ENCODE results near the gene SAMD4B.

The SAMD4B gene

GRCh38 chr19:39397360-39398296 is 55.4 kb downstream of the SAMD4B start:
- DNase-seq: peak; percentile 77 to 97

GRCh38 chr19:39398297-39398864 is 56.2 kb downstream of the SAMD4B start:
- peak; percentile 81 to 84 for DNase-seq

GRCh38 chr19:39399668-39400050 is 57.4 kb downstream of the SAMD4B start:
- no peak for DNase-seq

DNA sequence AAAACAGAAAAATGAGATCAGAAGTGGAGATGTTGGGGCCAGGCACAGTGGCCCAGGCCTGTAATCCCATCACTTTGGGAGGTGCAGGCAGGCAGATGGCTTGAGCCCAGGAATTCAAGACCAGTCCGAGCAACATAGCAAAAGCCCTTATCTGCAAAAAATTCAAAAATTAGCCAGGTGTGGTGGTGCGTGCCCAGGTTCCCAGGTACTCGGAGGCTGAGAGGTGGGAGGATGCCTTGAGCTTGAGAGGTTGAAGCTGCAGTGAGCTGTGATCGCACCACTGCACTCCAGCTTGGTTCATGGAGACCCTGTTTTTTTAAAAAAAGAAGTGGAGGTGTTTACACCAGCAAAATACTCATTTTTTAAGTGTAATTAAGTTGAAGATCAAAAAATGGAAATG is 57.8 kb downstream of the SAMD4B start:
- no peak for DNase-seq

GRCh38 chr19:39401070-39401548 is 58.9 kb downstream of the SAMD4B start:
- no peak for DNase-seq

DNA sequence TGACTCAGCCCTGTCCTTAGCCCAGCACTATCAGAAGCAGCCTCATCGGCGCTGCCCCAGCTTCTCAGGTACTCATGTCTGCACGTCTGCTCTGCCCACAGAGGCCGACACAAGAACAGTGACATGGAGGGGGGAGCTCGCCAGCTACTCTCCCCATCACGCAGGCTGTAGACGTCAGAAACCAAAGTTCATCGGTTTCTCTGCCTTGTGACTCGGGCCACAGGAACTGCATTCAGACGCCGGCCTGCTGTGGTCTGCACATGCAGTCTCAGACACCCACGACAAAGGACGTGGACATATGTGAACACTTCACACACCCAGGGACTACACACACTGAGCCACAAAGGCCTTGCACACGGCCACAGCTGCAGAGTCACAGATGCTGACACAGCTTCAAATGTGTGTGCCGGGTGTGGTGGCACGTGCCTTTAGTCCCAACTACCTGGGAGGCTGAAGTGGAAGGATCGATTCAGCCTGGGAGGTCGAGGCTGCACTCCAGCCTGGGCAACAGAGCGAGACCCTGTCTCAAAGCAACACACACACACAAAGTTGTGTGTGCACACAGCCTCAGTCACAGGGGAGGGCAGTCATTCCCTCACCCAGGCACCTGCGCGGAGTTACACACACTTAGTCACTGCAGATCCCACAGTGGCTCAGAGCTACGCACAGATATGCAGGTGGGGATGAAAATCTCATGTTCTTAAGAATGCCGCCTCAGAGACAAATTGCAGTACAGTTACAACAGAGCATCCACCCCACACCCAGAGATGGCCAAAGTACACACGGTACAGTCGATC is 59.5 kb downstream of the SAMD4B start:
- DNase-seq: peak; percentile 19 to 60

GRCh38 chr19:39402346-39403300 is 60.4 kb downstream of the SAMD4B start:
- peak; percentile 92 to 93 for DNase-seq

GRCh38 chr19:39403331-39404312 is 61.4 kb downstream of the SAMD4B start:
- DNase-seq: peak; percentile 81 to 88

DNA sequence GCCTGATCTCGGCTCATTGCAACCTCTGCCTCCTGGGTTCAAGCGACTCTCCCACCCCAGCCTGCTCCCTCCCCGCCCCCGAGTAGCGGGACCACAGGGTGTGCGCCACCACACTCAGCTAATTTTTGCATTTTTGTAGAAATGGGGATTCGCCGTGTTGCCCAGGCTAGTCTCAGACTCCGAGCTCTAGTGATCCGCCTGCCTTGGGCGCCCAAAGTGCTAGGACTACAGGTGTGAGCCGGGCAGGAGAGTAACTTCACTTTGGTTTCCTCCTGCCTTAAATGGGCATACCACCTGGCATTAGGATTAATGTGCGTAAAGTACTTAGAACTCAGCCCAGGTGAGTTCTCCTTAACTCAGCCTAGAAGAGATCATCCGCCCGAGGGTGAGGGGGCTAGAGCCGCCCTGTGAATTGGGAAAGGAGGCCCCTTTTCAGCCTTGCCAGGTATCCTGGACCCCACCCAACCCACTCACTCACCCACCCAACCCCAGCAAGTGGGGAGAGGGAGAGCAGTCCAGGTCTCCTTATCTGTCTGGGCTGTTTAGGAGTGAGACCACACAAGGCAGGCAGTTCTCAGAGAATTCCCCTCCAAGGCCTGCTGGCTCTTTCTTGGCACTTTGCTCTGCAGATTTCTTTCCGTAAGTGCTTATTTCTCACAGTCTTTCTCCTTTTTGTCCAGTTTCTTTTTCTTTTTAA is 63.2 kb downstream of the SAMD4B start:
- no peak for DNase-seq

DNA sequence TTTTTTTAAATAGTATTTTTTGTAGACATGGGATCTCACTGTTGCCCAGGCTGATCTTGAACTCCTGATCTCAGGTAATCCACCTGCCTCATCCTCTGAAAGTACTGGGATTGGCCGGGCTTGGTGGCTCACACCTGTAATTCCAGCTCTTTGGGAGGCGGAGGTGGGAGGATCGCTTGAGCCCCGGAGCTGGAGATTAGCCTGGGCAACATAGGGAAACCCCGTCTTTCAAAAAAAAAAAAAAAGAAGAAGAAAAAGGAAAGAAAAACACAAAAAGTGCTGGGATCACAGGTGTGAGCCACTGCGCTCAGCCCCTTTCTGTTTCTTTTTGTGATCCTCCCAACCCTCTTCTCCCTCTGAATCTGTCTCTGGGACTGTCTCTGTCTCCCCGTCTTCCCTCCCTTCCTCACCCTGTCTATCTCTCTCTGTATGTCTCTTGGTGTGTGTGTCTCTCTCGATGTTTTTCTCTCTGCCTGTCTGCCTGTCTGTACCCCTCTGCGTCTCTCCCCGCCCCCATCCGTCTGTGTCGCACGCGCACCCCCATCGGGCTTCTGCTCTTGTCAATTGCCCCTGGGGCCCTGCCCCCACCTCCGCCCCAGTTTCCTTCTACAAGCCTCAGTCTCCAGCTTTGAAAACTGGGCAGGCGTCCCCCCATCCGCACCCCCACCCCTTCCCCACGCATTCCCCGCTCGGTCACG is 63.9 kb downstream of the SAMD4B start:
- no peak for DNase-seq

DNA sequence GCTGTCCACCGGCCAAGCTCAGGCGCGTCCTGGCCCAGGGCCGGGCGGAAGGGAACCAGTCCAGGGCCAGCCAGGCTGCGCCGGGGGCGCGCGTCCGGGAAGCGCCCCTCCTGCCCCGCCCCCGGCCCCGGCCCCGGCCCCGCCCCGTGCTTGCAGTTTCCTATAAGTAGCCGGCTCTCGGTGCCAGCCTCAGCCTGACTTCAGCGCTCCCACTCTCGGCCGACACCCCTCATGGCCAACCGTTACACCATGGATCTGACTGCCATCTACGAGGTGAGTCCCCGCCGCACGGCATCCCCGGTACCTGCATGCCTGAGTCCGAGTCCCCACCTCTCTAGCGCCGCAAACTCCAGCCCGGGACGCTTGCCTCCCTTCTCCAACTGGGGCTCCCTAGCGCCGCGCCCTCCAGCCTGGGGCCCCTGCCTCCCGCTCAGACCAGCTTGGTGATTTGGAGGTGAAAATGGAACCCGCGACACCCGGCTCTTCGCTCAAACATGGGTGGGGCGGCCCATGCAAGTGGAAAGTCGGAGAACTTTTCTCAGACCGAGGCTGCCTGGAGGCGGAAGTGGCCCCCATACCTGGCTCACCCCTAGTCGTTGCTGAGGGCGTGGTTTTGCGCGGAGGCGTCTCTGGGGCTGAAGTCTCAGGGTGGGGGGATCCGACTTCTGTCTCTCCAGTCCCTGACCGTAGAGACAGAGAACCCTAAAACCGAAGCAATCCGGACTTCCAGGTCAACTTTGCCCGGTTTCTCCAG is 64.6 kb downstream of the SAMD4B start, which contains the start of gene ZFP36:
Gene ZFP36, plus strand, starts transcription at position 192 of the 754 bp plus-strand sequence. Its CDS starts 58 bp downstream, at position 250.
- DNase-seq: peak; percentile 80 to 93

- DNase-seq: no peak
Measured at GRCh38 chr19:39407410-39407659, 65.1 kb downstream of the SAMD4B start.

GRCh38 chr19:39407660-39408391 is 65.6 kb downstream of the SAMD4B start:
- peak in 1 of 2 donors; percentile 23 for DNase-seq

GRCh38 chr19:39408392-39409207 is 66.4 kb downstream of the SAMD4B start:
- DNase-seq: peak in 1 of 2 donors; percentile 14

GRCh38 chr19:39409208-39410016 is 67.2 kb downstream of the SAMD4B start:
- DNase-seq: peak; percentile 63 to 79

All from inflammatory macrophage treated with lipopolysaccharide for 1 hour (primary cell).